Activated CD4-positive, alpha-beta T cell treated with anti-CD3 and anti-CD28 coated beads, Interleukin-2, amount 50 U/mL, for 4 hours (primary cell): Measurements from ENCODE around the gene SERP2.

ENCODE experiments used
- DNase-seq, 2 experiments: peaks; one replicate each; pipeline ENCODE4 v3.0.0-alpha.2; 2020

SERP2 gene

DNA sequence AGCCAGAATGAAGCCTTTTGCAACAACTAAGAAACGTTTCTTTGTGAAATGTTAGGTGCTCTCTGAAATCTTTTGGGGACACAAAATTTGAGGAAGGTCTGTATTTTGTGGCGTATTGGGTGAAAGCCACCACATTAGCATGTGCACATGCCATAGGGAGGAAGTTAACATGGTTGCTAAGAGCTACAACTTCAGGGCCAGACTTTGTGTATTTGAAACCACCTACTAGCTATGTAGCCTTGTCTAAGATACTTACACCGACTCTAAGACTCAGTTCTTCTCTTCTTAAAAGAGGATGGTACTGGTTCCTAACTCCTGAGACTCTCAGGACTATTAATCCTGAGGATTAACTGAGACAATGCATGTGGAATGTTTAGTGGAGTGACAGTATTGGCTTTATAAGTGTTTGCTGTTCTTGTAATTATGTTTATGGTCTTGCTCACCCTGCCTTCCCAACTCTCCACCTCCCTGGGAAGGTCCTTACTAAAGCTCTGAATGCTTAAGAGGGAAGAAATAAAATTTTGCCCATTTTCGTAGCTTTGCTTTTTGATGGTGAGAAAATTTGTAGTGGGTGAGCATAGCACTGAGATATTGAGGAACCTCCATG lies 15.5 kb downstream of the SERP2 start:
- DNase-seq: no peak

DNA sequence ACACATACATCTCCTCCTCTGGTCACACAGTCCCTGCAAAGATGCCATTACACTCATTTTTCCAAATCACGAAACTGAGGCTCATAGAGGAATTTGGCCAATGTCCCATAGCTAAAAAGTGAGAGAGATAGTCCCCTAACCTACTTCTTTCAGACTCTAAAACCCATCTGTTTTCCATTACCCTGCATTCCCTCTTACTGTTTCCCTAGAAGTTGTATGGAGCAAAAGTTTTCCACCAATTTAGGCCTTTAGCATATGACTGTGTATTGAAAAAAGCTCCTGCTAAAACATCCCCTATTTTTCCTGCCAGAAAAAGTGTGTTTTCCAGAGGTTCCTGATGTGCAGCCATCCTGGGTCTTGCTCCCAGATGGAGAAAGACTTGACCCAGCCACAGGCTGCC lies 16.3 kb downstream of the SERP2 start:
- DNase-seq: no peak

DNA sequence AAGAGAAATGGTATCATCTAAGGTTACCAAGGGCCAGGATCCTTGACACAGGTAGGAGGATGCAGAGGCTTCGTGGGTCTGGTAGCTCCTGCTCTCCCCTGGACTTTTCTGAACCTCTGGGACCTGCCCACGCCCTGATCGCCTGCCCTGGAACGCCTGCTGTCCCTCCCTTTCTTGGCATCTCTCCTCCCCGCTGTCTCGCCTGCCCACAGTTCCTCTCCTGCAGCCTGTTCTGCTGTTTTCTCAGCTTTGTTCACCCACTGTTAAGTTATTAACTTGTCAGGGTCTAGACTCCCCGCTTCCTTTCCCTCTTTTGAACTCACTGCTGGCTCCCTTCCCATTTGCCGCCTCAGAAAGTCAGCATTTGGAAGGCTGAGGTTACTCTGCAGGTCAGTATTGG lies 19.8 kb downstream of the SERP2 start:
- no peak for DNase-seq

DNA sequence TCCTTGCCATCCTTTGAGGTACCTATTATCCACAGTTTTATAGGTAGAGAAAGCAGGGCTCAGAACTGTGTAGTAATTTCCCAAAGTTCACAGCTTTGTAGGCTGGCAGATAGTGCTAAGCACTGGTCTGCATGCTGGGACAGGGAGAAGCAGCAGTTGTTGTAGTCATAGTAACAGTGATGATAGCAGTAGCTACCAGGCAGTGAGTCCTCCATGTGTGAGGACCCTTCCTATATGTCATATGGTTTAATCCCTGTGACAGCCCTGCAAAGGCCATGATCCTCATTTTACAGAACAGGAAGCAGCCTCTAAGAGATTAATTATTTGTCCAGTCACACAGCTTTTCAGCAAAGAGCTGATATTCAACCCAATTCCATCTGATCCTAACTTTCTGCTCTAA lies 21.0 kb downstream of the SERP2 start:
- DNase-seq: no peak

DNA sequence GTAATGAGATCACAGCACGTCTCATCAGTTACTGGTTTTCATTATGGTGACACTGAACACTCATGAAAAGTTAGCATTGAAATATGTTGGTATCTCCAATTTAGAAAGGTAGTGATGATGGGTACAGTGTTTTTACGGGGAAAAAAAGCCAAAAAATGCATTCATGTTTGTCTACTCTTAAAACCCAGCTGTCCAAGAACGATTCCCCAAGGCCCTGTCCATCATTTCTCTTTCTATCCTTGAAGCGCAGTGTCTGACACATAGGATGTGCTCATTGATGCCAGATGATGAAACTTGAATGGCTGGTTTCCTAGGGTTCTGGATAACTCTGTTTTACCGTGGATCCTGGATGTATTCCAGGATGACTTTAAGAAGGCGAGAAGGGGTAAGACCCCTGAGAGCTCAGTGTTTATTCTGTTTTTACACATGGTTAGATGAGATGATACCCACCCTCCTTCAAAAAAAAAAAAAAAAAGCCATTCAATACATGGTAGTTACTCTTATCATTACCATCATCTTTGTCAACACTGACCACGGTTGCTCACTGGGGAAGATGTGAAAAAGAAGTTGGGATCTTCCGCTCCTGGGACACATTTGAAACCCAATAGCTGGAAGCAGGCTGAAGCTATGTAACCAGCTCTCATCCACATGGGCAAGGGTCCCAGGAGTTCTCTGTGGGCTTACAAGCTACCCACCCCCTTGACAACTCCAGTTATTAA lies 22.5 kb downstream of the SERP2 start:
- DNase-seq: no peak

DNA sequence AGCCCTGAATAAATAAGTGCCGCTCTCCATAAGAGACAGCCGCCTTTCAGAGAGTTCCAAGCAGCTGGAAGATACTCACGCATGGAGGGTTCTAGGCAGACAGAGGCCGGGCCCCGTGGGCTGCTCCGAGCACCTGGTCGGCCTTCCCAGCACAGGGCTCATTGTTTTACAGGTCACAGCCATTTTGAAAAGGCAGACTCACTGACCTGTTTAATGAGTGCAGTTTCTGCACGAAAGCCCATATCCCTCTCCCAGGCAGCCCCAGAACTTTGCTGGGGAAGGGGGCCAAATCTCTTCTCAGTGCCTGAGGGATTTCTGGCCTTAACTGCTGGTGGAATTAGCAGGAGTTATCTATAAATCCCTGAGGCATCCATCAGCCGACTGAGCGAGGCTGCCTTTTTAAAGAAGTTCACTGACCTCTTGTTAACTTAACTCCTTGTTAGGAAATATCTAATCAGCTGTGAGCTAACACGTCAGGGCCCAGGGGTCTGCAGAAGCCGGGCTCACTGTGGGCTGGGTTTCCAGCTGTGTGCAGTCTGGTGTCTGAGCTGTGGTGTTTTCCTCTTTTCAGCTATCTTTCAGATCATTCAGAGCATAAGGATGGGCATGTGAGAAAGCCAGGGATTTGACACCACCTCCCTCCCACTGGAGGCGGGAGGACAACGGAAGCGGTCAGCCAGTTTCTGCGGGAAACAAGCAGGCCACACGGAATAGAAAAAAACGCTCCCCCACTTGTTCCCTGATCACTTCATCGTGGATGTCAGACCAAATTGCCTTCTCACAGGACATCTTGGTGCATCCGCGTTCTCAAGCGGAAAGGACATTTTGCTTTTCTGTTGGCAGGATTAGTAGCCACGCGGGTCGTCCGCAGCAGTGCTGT lies 23.3 kb downstream of the SERP2 start:
- DNase-seq: no peak

DNA sequence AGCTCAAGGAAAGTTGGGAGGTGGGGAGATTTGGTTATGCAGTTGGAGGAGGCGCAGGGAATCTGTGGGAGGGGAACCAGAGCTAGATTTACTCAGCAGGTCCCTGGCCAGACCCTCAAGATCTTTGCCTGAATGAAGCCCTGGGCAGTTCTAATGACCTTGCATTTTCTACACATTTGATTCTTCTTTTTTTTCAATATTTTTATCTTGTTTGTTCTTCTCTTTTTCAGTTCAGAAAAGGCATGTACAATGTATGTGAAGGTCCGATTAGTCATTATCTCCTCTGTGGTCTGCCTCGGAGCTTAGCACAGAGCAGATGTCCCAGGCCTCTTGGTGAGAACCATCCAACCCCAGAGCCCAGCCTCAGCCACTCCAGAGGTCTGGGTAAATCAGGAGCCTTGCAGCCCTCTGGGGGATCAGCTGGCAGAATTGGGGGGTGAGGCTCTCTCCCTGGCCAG lies 24.2 kb downstream of the SERP2 start:
- no peak for DNase-seq

DNA sequence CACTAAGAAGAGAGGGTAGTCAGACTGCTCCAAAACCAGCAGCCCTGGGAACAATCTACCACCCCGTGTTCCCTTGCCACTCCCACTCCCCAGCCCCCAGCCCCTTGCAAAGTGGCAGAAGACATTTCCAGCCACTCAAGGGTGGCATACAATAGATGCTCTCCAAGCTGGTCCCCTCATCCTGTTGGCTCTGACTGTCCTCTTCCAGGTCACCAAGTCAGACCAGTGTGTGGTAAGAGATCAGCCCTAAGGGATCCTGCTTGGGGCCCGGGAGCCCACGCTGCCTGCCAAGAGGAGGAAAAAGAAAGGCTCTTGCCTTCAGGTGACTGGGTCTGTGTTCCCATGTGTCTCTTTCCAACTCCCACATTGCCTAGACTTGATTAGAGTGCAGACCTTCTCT lies 25.0 kb downstream of the SERP2 start:
- no peak for DNase-seq

DNA sequence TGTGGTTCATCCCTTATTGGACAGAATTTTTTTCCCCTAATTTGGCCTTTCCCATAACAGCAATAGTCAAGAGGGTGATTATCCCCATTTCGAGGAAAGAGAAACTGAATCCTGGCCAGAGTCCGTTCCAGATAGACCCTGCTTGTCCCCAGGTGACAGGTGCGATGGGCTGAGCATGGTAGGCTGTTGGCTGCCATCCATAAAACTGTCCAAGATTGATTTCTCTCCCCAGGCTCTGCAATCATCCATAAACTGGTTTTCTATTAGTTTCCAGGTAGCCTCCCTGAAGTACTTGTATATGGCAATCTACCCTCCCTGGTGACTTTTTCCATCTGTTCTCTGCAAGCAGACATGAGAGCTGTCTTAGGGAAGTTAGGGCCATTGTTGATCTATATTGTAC lies 25.4 kb downstream of the SERP2 start:
- DNase-seq: no peak

DNA sequence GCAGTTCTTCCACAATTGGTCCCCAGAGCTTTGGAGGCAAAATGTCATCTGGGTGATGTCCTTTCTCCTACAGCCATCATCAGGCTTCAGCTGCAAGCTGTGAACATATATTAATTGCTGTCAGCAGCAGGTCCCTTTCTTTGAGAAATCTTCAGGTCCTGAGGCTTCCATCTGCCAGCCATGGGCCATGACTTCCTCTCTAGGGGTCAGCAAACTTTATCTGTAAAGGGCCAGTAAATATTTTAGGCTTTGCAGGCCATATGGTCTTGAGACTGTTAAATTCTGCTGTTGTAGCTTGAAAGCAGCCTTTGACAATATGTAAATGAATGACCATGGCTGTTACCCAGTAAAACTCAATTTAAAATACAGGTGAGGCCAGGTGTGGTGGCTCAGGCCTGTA lies 27.1 kb downstream of the SERP2 start:
- DNase-seq: no peak

DNA sequence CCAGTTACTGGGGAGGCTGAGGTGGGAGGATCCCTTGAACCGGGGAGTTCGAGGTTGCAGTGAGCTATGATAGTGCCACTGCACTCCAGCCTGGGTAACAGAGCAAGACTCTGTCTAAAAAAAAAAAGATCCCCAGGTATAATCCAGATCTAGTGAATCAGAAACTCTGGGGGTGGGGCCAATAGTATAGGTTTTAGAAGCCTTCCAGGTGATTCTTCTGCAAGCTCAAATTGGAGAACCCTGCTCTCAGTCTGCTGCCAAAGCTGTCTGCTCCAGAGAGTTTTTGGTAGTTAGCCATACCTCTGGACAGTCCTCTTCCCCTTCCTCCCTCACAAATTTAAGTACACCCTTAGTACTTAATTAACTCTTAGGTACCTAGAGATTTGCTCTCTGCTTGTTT lies 28.0 kb downstream of the SERP2 start:
- DNase-seq: no peak

DNA sequence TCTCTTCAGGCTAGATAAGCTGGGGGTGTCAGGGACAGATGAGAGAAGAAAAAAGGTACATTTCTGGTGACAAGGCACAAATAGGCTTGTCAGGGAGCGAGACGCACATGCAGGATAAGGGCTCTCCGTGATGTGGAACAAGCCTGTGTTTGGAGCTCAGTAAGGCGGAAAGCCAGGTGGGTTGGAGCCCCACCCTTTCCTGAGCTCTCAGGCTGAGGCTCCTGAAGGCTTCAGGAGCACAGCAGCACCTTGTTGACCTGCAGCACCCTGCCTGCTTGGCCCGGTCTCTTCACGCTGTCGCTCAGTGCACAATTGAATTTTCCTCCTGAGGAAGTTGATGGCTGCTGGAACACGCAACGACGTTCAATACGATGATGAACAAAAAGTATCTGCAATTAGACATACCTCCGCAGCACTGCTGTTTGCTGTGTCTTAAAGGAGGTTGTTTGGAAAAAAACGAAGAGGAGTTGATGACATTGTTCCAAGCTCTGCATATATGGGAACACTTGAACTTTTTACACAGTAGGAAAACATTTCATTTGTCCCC lies 29.3 kb downstream of the SERP2 start:
- DNase-seq: no peak

DNA sequence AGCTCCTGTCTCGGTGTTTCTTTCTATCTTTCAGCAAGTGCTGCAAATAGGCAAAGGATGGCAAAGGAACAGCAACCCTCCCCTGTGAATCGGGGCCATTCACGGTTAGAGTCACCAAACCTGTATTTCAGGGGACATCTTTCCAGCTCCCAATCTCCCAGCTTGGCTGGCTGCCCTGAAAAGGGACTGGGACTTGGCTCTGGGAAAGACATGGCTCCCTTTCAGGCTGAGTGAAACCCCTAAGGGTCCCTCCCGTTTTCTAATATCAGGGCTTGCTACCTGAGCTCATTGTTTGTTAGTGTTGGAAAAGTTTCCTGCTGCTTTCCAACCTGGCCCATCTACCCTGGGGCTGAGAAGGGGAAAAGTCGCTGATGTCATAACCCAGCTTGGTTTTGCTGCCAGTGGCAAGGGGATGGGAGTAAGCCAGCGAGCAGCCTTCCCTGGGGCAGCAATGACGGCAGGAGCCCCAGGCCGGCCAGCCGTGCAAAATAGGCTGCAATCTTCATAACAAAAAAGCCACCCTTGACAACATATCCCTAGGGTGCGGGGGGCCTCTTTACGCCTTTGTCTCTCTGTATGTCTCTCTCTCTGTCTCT lies 29.9 kb downstream of the SERP2 start:
- DNase-seq: no peak

DNA sequence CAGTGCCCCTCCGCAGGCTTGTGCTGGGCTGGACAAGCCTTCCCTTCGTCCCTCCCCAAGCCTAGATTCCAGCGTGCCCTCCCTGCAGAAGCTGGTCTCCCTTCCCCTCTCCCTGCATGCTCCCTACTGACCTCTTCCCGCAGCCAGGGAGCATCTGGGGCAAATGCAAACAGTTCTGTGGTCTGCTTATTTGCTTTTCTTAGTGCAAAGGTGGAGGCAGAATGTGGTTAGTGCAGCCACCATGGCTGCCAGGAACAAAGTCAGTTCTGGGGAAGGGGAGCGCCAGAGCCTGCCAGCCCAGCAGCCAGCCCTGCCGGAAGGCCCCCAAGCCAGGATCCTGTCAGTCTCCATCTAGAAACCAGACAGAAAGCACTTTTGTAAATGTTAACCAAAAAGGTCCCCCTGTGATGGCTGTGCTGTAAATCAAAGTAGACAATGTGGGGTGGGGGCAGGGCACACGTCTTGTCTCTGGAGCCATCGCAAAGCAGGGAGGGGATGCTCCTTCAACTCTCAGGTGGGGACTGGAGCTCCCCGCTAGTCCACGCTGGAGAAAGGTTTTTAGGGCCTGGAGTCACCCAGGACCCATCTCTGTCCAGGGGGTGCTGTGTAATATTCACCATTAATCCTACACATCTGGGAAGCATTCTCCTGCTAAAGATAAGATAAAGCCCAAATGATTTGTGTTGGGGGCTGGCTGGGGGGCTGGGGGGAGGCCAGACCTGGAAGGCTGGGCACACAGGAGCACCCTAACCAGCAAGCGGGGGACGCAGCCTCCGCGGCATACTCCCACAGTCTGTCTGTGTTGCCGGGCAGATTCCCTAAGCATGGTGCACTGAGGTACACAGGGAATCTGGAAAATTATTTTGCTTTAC lies 30.9 kb downstream of the SERP2 start:
- no peak for DNase-seq

DNA sequence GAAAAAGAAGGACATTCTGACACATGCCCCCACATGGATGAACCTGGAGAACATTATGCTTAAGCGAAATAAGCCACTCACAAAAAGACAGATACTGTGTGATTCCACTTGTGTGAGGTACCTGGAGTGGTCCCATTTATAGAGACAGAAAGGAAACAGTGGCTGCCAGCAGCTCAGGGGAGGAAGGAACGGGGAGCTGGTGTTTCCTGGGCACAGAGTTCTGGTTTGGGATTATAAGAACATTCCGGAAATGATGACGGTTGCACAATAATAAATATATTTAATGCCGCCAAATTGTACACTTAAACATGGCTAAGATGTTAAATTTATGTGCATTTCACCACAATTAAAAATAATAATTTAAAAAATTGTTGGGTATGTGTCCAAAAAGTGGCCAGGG lies 33.0 kb downstream of the SERP2 start:
- no peak for DNase-seq

DNA sequence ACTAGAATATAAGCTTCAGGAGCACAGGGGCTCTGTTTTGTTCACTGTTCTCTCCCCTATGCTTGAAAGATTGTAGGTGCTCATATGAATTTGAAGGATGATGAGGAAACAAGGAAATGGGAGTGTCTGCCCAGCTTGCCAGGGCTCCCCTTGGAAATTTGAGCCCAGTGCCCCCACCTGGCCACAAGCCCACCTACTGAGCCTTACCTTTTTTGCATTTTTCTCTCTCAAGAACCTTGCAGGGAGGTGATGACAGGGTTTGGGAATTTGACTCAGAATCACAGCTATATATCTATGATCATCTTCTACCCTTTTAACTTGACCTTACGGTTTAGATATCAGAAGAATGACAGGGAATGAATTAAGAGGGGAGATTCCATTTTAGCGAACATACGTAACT lies 33.8 kb downstream of the SERP2 start:
- DNase-seq: no peak

DNA sequence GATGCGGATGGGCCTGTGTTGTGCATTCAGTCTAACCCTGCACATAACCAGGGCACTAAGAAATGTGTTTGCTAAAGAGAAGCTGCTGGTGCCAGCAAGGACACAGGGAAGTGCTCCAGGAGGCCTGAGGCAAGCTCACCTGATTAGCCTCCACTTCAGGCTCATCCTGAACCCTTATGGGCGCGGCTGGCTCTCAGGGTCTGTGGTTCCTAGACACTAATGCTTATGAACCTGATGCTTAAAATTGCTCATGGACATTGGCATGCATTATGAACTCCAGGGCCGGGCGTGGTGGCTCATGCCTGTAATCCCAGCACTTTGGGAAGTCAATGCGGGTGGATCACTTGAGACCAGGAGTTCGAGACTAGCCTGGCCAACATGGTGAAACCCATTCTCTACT lies 34.3 kb downstream of the SERP2 start:
- DNase-seq: no peak

DNA sequence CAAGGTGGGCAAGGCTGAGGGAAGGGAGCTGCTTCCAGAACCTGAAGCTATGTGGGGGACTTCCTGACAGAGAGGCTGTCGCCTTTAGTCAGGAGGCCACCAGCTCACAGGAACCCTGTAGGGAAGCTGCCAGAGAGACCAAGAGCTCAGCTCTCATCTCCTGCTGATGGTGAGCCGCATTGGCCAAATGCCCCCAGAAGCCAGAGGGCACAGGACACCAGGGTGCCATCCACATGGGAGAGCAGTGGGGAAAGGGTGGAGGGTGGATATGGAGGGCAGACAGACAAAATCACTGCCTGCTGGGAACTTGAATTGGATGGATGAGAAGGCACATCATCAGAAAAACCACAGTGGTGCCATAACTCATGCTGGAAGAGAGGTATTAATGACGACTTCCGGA lies 36.0 kb downstream of the SERP2 start:
- no peak for DNase-seq

DNA sequence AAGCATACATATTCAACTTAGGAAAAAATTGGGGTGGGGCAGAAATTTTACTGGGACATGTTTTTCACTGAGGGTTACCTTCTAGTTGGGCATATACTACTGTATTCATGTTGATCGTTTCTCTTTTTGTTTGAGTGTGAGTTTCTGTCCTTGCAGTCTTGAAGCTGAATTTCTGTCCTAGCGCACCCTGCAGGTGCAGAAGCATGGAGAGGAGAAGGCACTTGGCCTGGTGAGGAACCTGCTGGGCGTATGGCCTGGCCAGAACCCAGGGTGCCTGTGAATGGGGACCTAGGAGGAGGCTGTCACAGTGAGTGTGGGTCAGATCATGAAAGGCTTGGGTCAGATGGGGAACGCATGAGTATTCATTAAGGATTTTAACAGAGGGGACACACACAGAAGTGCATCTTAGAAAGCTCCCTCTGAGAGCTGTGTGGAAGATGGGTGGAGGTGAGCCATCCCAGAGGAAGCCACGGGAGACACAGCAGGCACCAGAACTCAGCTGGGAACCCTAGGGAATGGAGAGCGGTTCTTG lies 36.8 kb downstream of the SERP2 start:
- DNase-seq: no peak

DNA sequence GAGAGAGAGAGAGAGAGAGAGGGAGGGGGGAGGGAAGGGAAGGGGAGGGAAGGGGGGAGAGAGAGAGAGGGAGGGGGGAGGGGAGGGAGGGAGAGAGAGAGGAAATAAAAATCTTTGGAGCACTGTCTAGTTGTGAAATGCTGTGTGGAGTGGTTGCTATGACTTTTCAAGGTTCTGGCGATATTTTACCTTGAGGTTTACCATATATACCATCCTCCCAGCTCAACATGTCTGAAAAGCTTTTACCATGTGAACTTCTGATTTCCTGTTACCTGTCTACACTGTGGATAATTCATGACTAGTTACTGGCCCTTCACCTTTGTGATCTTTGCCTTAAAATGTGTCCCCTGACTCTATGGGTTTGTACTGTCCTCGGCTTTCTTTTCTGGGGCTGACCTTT lies 38.2 kb downstream of the SERP2 start:
- DNase-seq: no peak

DNA sequence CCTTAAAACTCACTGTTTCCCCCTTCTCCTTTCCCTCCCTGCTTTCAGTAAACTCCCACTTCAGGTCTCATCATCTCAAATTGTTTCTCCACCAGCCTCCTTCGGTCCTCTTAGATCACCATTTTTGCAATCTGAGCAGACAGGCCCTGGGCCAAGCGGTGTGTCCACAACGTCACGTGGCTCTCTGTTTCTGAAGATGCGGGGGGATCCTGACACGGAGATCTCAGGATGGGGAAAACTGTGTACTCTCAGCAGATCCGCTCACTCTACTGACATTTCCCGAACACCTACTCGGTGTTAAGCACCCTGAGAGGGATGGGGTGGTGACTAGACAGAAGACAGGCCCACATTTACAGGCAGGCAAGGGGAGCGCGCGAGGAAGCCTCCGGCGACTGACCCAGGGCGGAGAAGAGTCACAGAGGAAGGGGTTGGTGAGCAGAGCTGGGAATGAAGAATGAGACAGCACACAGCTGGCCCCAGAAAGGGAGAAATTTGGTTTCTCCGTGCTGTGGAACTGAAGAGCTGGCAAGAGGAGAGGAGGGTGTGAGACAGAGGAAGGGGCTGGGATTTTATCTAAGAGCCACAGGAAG lies 38.8 kb downstream of the SERP2 start:
- no peak for DNase-seq

DNA sequence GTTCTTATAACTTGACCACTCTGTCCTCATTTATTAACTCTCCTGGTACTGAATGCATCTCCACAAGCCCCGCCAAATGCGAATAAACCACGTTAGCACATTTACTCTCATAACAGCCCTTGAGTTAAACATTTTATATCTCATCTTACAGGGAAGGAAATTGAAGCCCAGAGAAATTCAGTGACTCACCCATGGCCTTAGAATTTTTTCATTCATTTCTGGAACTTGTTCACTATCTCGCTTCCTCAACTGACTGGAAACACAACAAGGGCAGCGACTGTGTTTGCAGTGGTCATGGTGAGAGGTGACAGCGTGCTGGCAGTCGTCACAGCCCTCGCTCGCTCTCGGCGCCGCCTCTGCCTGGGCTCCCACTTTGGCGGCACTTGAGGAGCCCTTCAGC lies 39.5 kb downstream of the SERP2 start:
- no peak for DNase-seq
